ENCODE measurements around the gene FLACC1.
"Not testable (repeated sequence)": the region's sequence is repeated elsewhere in the genome, so short reads cannot be mapped to it uniquely, and the experiment has no call there.

Gene FLACC1

DNA sequence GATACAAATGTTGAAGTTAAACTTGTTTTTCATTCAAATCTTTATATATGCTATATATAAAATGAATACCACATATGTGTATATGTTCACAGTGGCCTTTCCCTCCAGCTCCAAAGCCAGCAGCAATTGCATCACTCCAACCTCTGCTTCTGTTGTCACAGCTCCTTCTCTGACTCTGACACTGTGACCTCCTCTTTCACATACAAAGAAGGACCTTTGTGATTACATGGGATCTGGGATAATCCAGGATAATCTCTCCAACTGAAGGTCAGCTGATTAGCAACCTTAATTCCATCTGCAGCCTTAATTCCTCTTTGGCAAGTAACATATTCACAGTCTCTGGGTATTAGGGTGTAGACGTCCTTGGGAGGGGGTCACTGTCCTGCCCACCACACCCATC, 8.4 kb downstream of the FLACC1 start:
- no peak for DNase-seq

DNA sequence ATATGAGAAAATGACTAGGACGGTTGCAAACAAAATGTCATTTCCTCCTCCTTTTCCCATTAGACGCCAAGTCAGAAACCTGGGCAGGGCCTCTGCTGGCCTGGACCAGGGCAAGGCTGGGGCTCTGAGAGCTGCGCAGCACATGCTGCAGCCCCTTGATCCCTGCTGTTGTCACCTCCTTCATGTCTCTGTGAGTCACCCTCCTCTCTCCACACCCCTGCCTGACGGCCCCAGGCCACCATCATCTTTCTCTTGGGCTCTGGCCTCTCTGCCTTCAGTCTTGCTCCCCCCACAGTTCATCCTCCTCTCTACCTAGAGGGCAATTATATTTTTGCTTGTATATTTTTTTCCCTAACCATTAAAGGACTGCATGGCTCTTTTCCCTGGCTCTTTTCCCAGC, 10.0 kb downstream of the FLACC1 start:
- no peak for DNase-seq

DNA sequence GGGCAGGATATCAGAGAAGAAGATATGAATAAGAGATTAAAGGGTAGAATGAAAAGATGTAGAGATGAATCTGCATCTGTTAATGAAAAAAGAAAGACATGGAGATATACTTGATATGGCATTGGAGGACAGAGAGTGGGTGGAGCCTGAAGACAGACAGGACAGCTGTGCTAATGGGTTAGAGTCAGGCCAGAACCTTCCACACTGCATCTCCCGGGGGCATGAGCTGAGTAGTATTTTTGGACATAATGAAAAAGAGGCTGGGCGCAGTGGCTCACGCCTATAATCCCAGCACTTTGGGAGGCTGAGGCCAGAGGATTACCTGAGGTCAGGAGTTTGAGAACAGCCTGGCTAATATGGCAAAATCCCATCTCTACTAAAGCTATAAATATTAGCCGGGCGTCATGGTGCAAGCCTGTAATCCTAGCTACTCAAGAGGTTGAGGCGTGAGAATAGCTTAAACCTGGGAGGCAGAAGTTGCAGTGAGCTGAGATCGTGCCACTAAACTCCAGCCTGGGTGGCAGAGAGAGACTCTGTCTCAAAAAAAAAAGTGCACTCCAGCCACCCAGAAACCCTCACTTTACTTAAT, 11.4 kb downstream of the FLACC1 start:
- DNase-seq: no peak

DNA sequence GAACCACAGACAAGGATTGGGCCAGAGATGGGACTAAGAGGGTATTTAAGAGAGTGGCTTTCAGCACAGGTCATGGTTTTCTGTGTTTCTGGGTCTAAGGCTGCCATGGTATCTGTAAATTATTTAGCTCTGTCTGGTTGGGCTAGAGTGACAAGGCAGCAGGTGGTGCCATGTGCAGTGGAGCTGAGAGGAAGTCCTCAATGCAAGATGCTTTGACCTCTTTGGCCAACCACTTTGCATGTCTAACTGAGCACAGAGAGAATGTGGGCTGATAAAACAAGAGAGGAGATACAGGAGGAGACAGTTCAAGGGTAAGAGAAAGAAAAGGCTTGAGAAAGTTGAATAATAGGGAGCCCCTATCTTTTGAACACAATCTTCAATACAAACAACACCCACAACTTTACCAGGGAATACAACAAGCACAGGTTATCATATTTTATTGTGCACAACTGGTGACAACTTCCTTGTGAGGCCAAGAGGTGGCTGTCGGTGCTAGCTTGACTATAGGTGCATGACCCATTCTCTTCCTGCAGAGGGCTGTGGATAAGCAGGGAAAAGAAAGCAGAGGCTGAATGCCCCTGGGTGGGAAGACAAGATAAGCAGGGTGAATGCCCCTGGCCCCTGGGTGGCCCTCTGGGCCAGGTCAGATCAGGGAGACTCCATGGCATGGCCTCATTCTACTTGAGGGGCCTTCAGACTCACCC, 12.3 kb downstream of the FLACC1 start:
- no peak for DNase-seq

DNA sequence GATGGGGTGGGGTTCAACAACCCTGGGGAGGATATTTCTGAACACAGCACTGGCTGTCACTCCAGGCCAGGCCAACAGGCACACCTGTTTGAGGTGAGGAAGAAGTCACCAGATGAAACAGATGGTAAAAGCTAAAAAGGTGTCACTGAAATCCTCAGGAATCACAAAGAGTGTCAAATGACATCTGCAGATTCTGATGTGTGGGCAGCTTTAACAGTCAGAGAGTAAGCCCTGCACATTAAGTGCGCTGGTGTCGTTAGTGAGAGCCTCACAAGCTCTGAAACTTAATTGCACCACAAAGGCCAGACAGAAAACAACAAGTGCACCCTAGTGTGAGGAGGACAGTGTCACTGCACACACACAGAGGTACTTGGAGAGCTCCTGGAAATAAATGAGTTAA, 13.6 kb downstream of the FLACC1 start:
- no peak for DNase-seq

DNA sequence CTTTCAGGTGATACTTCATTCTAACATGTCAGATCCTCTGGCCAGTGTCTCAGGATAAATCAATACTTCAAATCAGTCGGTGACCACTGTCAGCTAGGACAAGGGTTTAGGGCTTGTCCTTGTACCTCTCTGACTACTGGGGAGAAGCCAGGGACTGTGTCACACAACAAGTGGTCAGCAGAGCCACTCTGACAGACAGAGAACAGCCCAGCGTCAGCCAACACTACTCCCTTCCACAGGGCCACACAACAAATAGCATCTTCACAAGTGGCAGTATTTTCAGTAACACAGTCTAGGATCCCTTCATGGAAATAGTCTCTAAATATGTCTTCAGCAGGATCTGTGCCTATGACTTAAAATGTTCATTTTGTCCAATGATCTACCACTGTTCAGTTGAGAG, 14.2 kb downstream of the FLACC1 start:
- no peak for DNase-seq

DNA sequence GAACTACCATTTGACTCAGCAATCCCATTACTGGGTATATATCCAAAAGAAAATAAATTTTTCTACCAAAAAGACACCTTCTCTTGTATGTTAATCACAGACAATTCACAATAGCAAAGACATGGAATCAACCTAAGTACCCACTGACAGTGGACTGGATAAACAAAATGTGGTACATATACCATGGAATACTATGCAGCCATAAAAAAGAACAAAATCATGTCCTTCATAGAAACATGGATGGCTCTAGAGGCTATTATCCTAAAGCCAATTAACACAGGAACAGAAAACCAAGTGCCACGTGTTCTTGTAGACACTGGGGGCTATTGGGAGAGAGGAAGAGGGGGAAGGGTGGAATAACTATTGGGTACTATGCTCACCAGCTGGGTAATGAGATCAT, 27.7 kb downstream of the FLACC1 start:
- DNase-seq: no peak

DNA sequence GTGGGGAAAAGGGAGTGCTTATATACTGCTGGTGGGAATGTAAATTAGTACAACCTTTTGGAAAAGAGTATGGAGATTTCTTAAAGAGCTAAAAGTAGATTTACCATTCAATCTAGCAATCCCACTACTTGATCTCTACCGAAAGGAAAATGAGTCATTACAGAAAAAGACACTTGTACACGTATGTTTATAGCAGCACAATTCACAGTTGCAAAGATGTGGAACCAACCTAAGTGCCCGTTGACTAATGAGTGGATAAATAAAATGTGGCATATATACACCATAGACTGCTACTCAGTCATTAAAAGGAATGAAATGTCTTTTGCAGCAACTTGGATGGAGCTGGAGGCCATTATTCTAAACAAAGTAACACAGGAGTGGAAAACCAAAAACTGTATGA, 29.5 kb downstream of the FLACC1 start:
- DNase-seq: no peak

DNA sequence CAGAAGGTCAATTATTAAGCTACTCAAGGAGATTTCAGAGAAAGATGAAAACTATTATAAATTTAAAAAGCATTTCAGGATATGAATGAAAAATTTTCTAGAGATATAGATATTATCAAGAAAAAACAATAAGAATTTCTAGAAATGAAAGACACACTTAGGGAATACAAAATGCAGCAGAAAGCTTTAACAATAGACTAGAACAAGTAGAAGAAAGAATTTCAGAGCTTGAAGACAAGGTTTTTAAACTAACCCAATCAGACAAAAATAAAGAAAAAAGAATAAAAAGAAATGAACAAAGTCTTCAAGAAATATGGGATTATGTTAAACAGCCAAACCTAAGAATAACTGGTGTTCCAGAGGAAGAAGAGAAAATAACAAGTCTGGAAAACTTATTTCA, 34.4 kb downstream of the FLACC1 start:
- DNase-seq: no peak

DNA sequence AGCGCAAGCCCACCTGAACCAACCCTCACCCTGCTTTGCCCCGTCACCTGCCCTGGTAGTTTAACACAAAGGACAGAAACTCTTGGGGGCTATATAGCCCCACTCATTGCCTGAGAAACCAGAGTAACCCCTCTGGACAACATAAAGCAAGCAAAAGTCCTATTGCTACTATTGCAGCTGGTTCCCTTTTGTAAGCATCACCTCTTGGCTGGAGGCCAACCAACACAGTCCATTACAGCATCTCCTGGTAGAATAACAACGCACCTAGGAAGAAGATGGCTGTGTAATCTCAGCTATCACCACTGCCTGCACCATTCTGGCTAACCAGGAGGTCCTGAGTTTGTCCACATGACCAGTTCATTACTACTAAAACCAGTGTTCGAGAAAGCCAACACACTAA, 36.4 kb downstream of the FLACC1 start:
- DNase-seq: no peak

DNA sequence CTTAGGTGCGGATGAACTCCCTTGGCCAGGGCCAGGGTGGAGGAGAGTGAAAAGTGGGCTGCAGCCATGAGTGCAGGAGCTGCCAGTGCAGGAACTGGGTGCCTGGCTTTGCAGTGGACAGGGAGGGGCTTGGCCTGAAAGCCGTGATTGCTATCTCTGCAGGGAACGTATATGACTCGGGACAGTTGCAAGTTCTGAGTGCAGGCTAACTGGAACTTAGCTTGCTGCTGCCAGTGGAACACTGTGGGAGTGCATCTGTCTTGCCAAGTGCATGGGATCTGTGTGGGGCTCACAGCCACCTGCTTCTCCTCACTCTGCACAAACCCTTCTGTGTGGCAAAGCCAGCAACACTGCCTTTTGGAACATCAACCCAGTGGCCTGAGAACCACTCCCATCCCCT, 36.9 kb downstream of the FLACC1 start:
- no peak for DNase-seq

DNA sequence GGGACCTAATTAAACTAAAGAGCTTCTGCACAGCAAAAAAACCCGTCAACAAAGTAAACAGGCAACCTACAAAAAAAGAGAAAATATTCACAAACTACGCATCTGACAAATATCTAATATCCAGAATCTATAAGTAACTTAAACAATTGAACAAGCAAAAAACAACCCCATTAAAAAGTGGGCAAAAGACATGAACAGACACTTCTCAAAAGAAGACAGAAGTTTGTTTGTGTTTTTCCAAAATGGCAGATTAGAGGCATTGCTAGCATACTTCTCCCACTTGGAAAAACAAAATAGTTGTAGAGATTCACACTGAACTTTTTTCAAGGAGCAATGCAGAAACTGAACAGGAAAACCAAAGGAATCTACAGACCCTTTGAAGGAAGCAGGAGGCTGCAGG, 37.6 kb downstream of the FLACC1 start:
- no peak for DNase-seq

DNA sequence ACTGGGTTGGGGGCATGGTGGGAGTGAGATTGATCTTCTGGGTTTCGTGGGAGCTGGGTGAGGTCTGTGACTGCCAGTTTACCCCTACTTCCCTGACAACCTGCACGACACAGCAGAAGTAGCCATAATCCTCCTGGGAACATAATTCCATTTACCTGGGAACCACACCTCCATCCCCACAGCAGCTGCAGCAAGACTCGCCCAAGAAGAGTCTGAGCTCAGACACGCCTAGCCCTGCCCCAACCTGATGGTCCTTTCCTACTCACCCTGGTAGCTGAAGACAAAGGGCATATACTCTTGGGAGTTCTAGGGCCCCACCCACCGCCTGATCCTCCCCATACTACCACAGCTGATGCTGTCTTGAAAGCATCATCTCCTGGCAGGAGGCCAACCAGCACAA, 43.8 kb downstream of the FLACC1 start:
- DNase-seq: no peak

DNA sequence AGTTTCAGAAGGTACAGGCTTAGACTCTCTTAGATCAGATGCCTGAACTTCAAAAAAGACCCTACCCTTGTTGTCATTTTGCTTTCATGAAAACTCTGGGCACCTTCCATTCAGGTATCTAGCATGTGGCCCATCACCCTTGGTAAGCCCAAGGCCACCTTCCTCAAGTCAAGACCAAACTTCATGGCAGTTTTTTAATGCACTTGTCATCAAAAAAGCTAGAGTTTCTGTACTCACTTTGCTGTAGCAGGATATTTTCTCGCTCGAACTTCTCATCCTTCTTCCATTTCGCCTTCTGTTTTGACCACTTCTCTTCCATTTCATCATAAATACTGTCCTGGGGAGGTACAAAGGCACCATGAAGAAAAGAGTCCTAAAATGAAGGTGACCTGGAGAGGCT, 48.2 kb downstream of the FLACC1 start:
- no peak for DNase-seq

DNA sequence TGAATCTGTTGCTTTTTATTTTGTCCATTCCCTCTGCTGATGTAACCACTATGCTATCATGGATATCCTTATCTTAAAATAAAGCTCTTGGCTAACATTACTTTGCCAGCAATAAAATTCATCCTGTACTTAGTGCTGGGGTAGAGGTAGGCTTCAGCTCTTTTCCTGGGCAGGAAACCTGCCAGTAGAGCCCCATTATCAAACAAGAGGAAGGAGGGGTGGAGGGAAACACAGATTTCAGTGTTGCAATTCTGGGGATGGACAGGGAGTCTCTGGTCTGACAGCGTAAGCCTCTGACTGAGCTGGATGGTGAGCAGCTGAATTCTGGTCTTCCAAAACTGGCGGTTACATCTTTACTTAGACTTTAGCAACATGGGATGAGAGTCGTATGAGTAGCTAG, 49.3 kb downstream of the FLACC1 start:
- DNase-seq: no peak

DNA sequence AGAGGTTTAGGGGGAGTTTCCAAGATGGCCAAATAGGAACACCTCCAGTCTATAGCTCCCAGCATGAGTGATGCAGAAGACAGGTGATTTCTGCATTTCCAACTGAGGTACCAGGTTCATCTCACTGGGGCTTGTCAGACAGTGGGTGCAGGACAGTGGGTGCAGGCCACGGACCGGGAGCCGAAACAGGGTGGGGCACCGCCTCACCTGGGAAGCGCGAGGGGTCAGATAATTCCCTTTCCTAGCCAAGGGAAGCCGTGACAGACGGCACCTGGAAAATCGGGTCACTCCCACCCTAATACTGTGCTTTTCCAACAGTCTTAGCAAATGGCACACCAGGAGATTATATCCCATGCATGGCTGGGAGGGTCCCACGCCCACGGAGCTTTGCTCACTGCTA, 57.2 kb downstream of the FLACC1 start:
- not testable (repeated sequence) for DNase-seq

DNA sequence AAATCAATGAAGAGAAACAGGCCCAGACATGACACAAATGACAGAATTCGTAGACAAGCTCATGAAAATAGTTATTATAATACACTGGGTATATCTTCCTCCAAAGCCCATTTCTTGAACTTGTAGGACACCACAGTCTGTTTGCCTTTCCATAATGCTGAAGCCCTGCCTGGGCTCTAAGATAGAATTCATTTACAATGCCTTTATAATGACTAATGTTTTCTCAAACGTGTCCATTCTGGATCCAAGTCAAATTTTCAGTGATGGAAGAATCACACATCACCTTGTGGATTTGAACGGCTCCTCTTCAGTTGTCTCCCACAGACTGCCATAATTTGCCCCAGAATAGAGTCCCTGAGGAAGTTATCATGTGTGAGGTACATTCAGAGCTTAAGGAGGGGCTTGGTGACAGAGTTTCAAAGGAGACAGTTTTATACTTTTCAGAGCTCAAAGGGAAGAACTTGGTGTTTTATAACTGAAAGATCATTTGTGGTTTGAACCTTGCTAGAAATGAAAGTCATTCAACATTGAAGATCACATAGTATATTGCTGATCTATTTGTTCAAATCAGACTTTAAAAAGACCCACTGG, 58.6 kb downstream of the FLACC1 start:
- DNase-seq: no peak

DNA sequence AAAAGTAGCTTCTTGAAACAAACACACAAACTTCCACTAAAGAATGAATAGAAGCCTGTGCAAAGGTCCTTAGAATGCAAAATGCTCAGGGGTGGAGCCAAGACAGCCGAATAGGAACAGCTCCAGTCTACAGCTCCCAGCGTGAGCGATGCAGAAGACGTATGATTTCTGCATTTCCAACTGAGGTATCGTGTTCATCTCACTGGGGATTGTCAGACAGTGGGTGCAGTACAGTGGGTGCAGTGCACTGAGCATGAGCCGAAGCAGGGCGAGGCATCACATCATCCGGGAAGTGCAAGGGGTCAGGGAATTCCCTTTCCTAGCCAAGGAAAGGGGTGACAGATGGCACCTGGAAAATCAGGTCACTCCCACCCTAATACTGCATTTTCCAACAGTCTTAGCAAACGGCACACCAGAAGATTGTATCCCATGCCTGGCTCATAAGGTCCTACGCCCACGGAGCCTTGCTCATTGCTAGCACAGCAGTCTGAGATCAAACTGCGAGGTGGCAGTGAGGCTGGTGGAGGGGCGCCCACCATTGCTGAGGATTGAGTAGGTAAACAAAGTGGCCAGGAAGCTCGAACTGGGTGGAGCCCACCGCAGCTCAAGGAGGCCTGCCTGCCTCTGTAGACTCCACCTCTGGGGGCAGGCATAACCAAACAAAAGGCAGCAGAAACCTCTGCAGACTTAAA, 66.5 kb downstream of the FLACC1 start:
- DNase-seq: not testable (repeated sequence)

DNA sequence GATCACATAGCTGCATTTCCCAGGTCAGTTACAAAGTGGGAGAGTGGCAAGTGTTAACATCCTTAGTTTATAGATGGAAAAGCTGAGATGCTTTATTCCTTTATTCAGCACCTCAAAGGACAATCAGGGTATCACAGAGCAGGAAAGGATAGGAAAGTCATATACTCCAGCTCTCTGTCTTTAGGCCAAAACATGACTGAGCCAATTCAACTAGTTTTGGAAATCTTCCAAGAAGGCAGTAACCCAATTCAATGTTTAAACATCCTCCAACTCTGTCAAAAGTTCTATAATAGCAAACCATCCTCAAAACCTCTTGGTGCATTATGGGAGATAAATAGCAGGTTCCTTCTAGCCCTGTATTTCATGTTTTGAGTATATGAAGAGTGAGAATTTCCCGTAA, 71.6 kb downstream of the FLACC1 start:
- DNase-seq: no peak

DNA sequence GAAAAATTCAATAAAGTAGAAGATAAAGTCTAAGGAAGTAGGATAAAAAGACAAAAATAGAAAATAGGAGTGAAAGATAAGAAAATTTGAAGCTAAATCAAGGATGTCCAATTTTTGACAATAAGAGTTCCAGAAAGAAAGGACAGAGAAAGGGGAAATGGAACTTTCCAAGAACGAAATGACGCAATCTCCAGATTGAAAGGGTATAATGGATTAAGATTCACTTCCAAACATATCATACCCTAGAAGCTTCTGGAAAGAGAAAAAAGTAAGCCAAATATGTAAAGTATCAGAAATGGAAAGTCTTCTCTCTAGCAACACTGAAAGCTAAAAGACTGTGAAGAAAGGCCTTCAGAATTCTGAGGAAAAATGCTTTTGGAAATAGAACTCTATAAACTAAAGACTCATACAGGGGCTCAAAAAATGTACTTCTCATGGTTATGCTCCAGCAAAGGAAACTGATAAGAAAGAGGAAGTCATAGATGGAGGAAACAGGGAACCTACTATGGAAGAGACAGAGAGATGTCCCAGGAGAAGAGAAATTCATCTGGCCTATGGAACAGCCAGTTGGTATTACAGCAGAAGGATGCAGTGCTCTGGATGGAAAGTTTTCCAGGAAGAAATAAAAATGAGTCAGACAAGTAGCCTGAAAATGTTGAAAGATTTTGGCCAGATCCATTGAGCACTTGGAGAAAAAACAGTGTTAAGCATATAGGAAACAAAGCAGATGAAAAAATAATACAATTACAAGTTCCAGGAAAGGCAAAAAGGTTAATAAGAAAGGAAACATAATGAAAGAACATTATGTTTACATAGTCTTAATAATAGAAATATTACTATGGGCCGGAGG, 76.7 kb downstream of the FLACC1 start:
- DNase-seq: no peak

DNA sequence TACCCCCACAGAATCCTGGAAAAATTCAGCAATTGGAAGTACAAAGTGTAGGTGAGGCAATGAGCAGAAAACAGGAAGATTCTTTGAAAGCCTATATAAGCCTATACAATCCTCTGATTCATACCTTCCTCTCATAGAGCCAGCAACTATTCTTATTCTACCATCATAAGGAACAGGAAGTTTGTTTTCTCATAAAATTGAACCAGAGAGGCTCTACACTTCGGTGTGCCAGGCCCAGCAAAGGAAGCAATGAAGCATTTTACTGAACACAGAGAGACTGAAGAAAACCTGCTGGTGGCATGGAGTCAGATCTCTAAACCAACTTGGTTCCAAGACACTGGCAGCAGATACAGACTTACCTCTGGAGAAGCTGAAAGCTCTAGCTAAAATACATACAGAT, 78.1 kb downstream of the FLACC1 start:
- DNase-seq: no peak

DNA sequence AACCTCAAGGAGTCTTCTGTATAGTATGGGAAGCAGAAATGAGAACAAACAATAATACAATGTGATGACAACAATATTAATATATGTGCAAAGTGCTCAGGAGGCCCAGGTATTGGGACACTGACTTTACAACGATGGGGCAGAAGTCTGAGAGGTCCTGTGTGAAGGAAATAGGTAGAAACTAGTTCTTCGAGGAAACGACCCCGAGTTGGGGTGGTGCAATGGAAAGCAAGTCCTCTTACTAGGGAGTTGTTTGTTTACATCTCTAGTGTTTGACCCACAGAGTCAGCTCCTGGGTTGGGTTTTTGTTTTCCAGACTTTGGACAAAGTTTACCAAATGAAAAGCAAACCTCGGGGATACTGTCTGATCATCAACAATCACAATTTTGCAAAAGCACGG, 80.6 kb downstream of the FLACC1 start:
- no peak for DNase-seq

DNA sequence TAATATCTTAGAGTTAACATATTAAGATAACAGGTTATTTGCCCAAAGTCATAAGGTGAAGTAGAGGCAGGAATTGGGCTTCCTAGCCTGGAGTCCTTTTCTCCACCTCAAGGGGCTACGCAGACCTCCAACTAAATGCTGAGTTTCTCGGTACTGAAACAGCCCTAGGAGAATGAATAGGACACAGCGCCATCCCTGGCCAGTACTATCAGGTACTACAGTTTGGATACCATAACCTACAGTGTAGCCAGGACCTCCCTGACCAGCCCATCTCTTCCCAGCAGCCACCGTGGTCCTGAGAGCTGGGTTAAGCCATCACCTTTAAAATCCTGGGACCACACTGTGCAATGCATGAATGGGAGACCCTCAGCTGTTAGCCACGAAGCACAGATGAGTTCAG, 81.2 kb downstream of the FLACC1 start:
- no peak for DNase-seq

Data from activated T-cell treated with anti-CD3 and anti-CD28 coated beads, Interleukin-2, amount 50 U/mL, for 1 hour (primary cell).